Activated T-cell treated with anti-CD3 and anti-CD28 coated beads, Interleukin-2, amount 50 U/mL, for 72 hours (primary cell): ENCODE data around the gene KIAA1671. TPM values are rescaled to one million over a fixed set of nuclear protein-coding genes. Genes with fewer than 3 reads are reported as not detected.
"Not testable (repeated sequence)": the region's sequence is repeated elsewhere in the genome, so short reads cannot be mapped to it uniquely, and the experiment has no call there.

Experiments used
- ATAC-seq, 2 donors: fragments of 150-1000 bp; cut with Tn5 transposase; replicated peaks in 1 of 2; 2 replicates each; pipeline ENCODE4 v1.10.0; 2021; ENCODE audit warnings: moderate library complexity in 2 of 2, mild to moderate bottlenecking in 1 of 2
- DNase-seq, 2 donors: peaks; one replicate each; pipeline ENCODE4 v3.0.0; 2021 to 2022; ENCODE audit warnings: mixed read lengths in 1 of 2
- H3K27ac Mint-ChIP-seq: one replicate; pipeline ENCODE4 v1.8.0; 2022; ENCODE audit warnings: mild to moderate bottlenecking, moderate library complexity, mixed read lengths
- H3K27me3 Mint-ChIP-seq: one replicate; pipeline ENCODE4 v1.8.0; 2022; ENCODE audit warnings: low read depth, mixed read lengths
- H3K36me3 Mint-ChIP-seq, 2 donors: one replicate each; pipeline ENCODE4 v1.8.0; 2022; ENCODE audit warnings: mixed read lengths in 2 of 2, mild to moderate bottlenecking in 1 of 2; ENCODE audit not compliant: insufficient read depth in 2 of 2
- H3K4me1 Mint-ChIP-seq: one replicate; pipeline ENCODE4 v1.8.0; 2022; ENCODE audit warnings: low read depth, mixed read lengths
- H3K4me3 Mint-ChIP-seq, 2 donors: one replicate each; pipeline ENCODE4 v1.8.0; 2022; ENCODE audit warnings: mild to moderate bottlenecking in 2 of 2, mixed read lengths in 2 of 2, moderate library complexity in 2 of 2
- H3K9me3 Mint-ChIP-seq, 2 donors: one replicate each; pipeline ENCODE4 v1.8.0; 2022; ENCODE audit warnings: mixed read lengths in 2 of 2
- total RNA-seq, 2 donors: library from RNA; stranded (reverse); gene quantifications; one replicate each; pipeline ENCODE4 v1.2.3, GENCODE V29; 2022

The KIAA1671 gene
- total RNA-seq, 2 donors from 2014 or later: 6.6 to 10.8 TPM

- Mint-ChIP-seq H3K4me3 (no peak overlapping the region), H3K36me3 (no peaks in the 10 kb centered on the region), H3K9me3 (no peaks in the 10 kb centered on the region), H3K27ac (no peak overlapping the region), H3K27me3 (peaks cover 34% of the 10 kb centered on the region), H3K4me1 (peaks cover 7% of the 10 kb centered on the region)
- ATAC-seq (no peak), DNase-seq (no peak)
Measured at GRCh38 chr22:25237503-25237902, 285.0 kb downstream of the KIAA1671 start.

- not testable (repeated sequence) for H3K36me3 Mint-ChIP-seq, H3K9me3 Mint-ChIP-seq, H3K27ac Mint-ChIP-seq, DNase-seq, H3K4me1 Mint-ChIP-seq, H3K4me3 Mint-ChIP-seq, ATAC-seq
- peaks cover 31% of the 10 kb centered on the region for H3K27me3 Mint-ChIP-seq
Measured at GRCh38 chr22:25238058-25238457, 285.5 kb downstream of the KIAA1671 start.

Other genes with a start within 250 kb of the KIAA1671 start
- not detected for gene PIWIL3, start 178.0 kb upstream of the KIAA1671 start, total RNA-seq
- gene SGSM1, start 146.5 kb upstream of the KIAA1671 start, total RNA-seq: under 1 TPM; 0.07 to 0.14 TPM
- not detected for gene LHFPL7, start 6.0 kb upstream of the KIAA1671 start, total RNA-seq
- under 1 TPM; 0.30 to 0.77 TPM for gene CRYBB3, start 247.1 kb downstream of the KIAA1671 start, total RNA-seq